ENCODE data around the gene BRPF1.

DNA sequence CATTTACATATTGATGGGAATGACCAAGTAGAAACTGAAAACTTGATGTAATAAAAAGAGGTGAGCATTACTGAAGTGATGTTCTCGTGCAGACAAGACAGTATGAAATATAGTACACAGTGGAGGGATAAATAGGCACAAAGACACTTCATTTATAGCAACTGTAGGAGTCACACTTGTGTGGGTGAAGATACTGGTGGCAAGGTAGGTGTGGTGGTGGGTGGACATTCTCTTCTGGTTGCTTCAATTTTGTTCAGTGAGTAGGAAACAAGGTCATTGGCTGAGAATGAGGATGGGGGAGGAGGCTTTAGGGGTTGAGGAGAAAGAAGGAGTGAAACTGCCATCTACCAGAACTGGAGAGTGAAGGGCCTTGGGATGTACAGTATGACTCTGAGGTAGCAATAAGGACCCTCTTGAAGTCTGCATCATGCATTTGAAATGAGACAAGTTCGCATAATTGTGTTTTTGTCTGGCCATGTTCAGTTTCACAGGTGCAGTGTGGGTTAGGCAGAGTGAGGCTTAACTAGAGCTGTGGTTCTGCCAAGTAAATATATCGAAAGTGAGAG lies 21.3 kb upstream of the BRPF1 start:
- TF ChIP-seq, protein P1, sequence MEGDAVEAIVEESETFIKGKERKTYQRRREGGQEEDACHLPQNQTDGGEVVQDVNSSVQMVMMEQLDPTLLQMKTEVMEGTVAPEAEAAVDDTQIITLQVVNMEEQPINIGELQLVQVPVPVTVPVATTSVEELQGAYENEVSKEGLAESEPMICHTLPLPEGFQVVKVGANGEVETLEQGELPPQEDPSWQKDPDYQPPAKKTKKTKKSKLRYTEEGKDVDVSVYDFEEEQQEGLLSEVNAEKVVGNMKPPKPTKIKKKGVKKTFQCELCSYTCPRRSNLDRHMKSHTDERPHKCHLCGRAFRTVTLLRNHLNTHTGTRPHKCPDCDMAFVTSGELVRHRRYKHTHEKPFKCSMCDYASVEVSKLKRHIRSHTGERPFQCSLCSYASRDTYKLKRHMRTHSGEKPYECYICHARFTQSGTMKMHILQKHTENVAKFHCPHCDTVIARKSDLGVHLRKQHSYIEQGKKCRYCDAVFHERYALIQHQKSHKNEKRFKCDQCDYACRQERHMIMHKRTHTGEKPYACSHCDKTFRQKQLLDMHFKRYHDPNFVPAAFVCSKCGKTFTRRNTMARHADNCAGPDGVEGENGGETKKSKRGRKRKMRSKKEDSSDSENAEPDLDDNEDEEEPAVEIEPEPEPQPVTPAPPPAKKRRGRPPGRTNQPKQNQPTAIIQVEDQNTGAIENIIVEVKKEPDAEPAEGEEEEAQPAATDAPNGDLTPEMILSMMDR (conservative IDR thresholded peaks at IDR 0.05; ENCODE audit: low read length) = no peak
- no peak for TF ChIP-seq EZH2phosphoT487 (IDR thresholded peaks at IDR 0.05; ENCODE audit: borderline replicate concordance)

Measured in Loucy (cell line).